Measurements from ENCODE around the gene ASCL3. TPM values are rescaled to one million over a fixed set of nuclear protein-coding genes. Genes with fewer than 3 reads are reported as not detected.

Gene ASCL3
- total RNA-seq, 1 donor from 2014 or later, result not detected

DNA sequence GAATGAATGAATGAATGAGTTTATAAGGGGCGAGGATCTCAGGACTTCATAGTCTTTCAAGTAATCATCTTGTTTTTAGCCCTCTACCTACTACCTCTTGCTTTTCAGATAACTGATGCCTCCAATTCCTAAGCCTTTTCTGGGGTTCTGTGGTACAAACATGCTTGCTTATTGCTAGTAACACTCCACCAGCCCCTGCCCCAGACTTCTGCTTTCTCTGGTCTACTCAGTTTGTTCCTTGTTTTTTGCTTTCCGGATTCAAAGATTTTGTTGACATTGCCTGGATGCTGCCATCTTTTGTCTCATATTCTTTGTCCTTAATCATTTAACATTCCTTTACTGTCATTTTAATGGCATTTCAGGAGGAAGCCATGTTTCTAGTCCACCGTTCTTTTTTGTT lies 30.3 kb upstream of the ASCL3 start:
- Mint-ChIP-seq H3K9me3 (ENCODE audit: unreplicated experiment) (no peaks in the 10 kb centered on the region), H3K4me3 (ENCODE audit: unreplicated experiment) (no peak overlapping the region), H3K27ac (ENCODE audit: unreplicated experiment) (no peak overlapping the region), H3K36me3 (ENCODE audit: low read depth, unreplicated experiment) (no peaks in the 10 kb centered on the region), H3K4me1 (ENCODE audit: low read depth, unreplicated experiment) (no peaks in the 10 kb centered on the region), H3K27me3 (ENCODE audit: low read depth, unreplicated experiment) (peaks cover 1% of the 10 kb centered on the region)
- FAIRE-seq, result no peak
- H3K27ac ChIP-seq (ENCODE audit: low read depth, low read length), result no peak overlapping the region
- H3K4me1 ChIP-seq (ENCODE audit: insufficient read depth, low read length), result no peaks in the 10 kb centered on the region
- no peaks in the 10 kb centered on the region for H3K9me3 ChIP-seq (ENCODE audit: insufficient read depth, low read depth, low read length)
- no peaks in the 10 kb centered on the region for H3K36me3 ChIP-seq (ENCODE audit: insufficient read depth, low read length)
- H3K4me2 ChIP-seq (ENCODE audit: low read length), result no peak overlapping the region
- H3K27me3 ChIP-seq (ENCODE audit: insufficient read depth, low read length), result no peaks in the 10 kb centered on the region
- DNase-seq (ENCODE audit: low read depth), result no peak
- H3K4me3 ChIP-seq (ENCODE audit: insufficient read depth, low read depth, low read length), result no peak overlapping the region
- TF ChIP-seq, protein P1, sequence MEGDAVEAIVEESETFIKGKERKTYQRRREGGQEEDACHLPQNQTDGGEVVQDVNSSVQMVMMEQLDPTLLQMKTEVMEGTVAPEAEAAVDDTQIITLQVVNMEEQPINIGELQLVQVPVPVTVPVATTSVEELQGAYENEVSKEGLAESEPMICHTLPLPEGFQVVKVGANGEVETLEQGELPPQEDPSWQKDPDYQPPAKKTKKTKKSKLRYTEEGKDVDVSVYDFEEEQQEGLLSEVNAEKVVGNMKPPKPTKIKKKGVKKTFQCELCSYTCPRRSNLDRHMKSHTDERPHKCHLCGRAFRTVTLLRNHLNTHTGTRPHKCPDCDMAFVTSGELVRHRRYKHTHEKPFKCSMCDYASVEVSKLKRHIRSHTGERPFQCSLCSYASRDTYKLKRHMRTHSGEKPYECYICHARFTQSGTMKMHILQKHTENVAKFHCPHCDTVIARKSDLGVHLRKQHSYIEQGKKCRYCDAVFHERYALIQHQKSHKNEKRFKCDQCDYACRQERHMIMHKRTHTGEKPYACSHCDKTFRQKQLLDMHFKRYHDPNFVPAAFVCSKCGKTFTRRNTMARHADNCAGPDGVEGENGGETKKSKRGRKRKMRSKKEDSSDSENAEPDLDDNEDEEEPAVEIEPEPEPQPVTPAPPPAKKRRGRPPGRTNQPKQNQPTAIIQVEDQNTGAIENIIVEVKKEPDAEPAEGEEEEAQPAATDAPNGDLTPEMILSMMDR (IDR thresholded peaks at IDR 0.05; ENCODE audit: insufficient read depth, low read depth, low read length), result no peak
- no peak for TF ChIP-seq EZH2 (IDR thresholded peaks at IDR 0.05; ENCODE audit: insufficient read depth, low read length)
- H2AFZ ChIP-seq (ENCODE audit: low read depth, low read length), result no peak overlapping the region
- H3K79me2 ChIP-seq (ENCODE audit: insufficient read depth, low read length), result no peaks in the 10 kb centered on the region
- no peak overlapping the region for H3K9ac ChIP-seq (ENCODE audit: low read length)
- H4K20me1 ChIP-seq (ENCODE audit: insufficient read depth, low read length), result no peaks in the 10 kb centered on the region

DNA sequence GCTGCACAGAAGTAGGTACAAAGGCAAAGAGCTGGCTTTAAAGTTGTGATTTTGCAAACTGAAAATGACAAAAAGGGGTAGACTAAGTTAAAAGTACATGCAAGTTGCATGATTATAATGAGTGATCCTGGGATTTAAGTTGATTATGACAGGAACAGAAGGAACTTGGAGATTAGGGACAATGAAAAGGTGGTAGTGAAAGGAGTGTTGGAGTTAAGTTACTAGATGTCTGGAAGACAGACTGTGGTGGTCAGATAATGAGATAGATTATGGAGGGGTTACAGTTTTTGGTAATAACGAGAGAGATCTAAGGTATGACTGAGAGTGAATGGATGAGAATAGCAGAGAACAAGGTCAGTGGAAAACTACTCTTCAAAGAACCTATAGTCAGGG lies 29.1 kb upstream of the ASCL3 start:
- no peaks in the 10 kb centered on the region for H3K4me1 Mint-ChIP-seq (ENCODE audit: low read depth, unreplicated experiment)
- H3K9me3 ChIP-seq (ENCODE audit: insufficient read depth, low read depth, low read length), result no peaks in the 10 kb centered on the region
- peaks cover 1% of the 10 kb centered on the region for H3K27me3 Mint-ChIP-seq (ENCODE audit: low read depth, unreplicated experiment)
- H3K36me3 Mint-ChIP-seq (ENCODE audit: low read depth, unreplicated experiment), result no peaks in the 10 kb centered on the region
- no peak overlapping the region for H2AFZ ChIP-seq (ENCODE audit: low read depth, low read length)
- no peaks in the 10 kb centered on the region for H3K4me1 ChIP-seq (ENCODE audit: insufficient read depth, low read length)
- no peaks in the 10 kb centered on the region for H4K20me1 ChIP-seq (ENCODE audit: insufficient read depth, low read length)
- no peaks in the 10 kb centered on the region for H3K27me3 ChIP-seq (ENCODE audit: insufficient read depth, low read length)
- H3K79me2 ChIP-seq (ENCODE audit: insufficient read depth, low read length), result no peaks in the 10 kb centered on the region
- TF ChIP-seq, protein P1 (IDR thresholded peaks at IDR 0.05; ENCODE audit: insufficient read depth, low read depth, low read length), result no peak
- TF ChIP-seq EZH2 (IDR thresholded peaks at IDR 0.05; ENCODE audit: insufficient read depth, low read length), result no peak
- H3K9me3 Mint-ChIP-seq (ENCODE audit: unreplicated experiment), result no peaks in the 10 kb centered on the region
- H3K4me2 ChIP-seq (ENCODE audit: low read length), result no peak overlapping the region
- H3K27ac ChIP-seq (ENCODE audit: low read depth, low read length), result no peak overlapping the region
- no peak overlapping the region for H3K27ac Mint-ChIP-seq (ENCODE audit: unreplicated experiment)
- no peak for DNase-seq (ENCODE audit: low read depth)
- no peak for FAIRE-seq
- no peaks in the 10 kb centered on the region for H3K36me3 ChIP-seq (ENCODE audit: insufficient read depth, low read length)
- H3K9ac ChIP-seq (ENCODE audit: low read length), result no peak overlapping the region
- no peak overlapping the region for H3K4me3 Mint-ChIP-seq (ENCODE audit: unreplicated experiment)
- H3K4me3 ChIP-seq (ENCODE audit: insufficient read depth, low read depth, low read length), result no peak overlapping the region

DNA sequence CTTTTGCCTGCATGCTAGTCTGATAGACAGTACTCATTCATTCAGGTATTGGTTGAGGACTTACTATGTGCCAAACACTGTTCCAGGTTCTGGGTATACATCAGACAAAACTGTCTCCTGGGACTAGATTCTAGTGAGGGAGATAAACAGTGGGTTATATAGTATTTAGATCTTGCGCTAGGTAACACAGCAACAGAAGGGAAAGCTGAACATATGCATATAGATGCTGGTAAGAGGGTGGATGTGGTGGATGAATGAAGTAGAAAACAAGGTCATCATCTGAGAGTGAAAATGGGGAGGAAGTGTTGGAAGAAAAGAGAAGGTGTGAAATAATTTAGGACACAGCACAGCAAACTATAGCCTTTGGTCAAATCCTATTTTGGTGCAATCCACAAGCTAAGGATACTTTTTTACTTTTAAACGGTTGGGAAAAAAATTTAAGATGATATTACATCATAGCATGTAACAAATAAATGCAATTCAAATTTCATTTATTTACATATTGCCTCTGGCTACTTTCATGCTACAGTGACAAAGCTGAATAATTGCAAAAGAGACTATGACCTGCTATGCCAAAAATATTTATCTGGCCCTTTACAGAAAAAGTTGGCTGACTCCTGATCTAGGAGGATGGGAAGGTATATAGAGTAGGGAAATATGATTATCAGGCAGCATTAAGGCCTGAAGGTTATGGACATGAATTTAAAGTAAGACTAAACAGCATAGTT lies 28.5 kb upstream of the ASCL3 start:
- no peak overlapping the region for H2AFZ ChIP-seq (ENCODE audit: low read depth, low read length)
- Mint-ChIP-seq H3K4me3 (ENCODE audit: unreplicated experiment) (no peak overlapping the region), H3K27me3 (ENCODE audit: low read depth, unreplicated experiment) (peaks cover 1% of the 10 kb centered on the region), H3K36me3 (ENCODE audit: low read depth, unreplicated experiment) (no peaks in the 10 kb centered on the region), H3K4me1 (ENCODE audit: low read depth, unreplicated experiment) (no peaks in the 10 kb centered on the region), H3K27ac (ENCODE audit: unreplicated experiment) (no peak overlapping the region), H3K9me3 (ENCODE audit: unreplicated experiment) (no peaks in the 10 kb centered on the region)
- H3K9ac ChIP-seq (ENCODE audit: low read length), result no peak overlapping the region
- no peaks in the 10 kb centered on the region for H3K4me1 ChIP-seq (ENCODE audit: insufficient read depth, low read length)
- H3K4me2 ChIP-seq (ENCODE audit: low read length), result no peak overlapping the region
- no peaks in the 10 kb centered on the region for H3K36me3 ChIP-seq (ENCODE audit: insufficient read depth, low read length)
- FAIRE-seq (no peak), DNase-seq (ENCODE audit: low read depth) (no peak)
- H3K9me3 ChIP-seq (ENCODE audit: insufficient read depth, low read depth, low read length), result no peaks in the 10 kb centered on the region
- no peaks in the 10 kb centered on the region for H3K27me3 ChIP-seq (ENCODE audit: insufficient read depth, low read length)
- no peak for TF ChIP-seq EZH2 (IDR thresholded peaks at IDR 0.05; ENCODE audit: insufficient read depth, low read length)
- TF ChIP-seq, protein P1 (IDR thresholded peaks at IDR 0.05; ENCODE audit: insufficient read depth, low read depth, low read length), result no peak
- no peaks in the 10 kb centered on the region for H3K79me2 ChIP-seq (ENCODE audit: insufficient read depth, low read length)
- no peaks in the 10 kb centered on the region for H4K20me1 ChIP-seq (ENCODE audit: insufficient read depth, low read length)
- no peak overlapping the region for H3K27ac ChIP-seq (ENCODE audit: low read depth, low read length)
- H3K4me3 ChIP-seq (ENCODE audit: insufficient read depth, low read depth, low read length), result no peak overlapping the region

Measured in astrocyte (in vitro differentiated cells and primary cell).